CD4-positive, alpha-beta T cell (primary cell): ENCODE results near the gene VAT1L. TPM values are rescaled to one million over a fixed set of nuclear protein-coding genes. Genes with fewer than 3 reads are reported as not detected.

Source experiments
- ATAC-seq: fragments of 200-7000 bp; cut with Tn5 transposase; one replicate; pipeline ENCODE4 v1.10.0; 2022; ENCODE audit warnings: mild to moderate bottlenecking; ENCODE audit not compliant: poor library complexity
- CTCF ChIA-PET: fragments of 350-600 bp; sonication (Branson Sonifier 250); formaldehyde crosslinking; loops from one replicate; lab custom pipeline; 2021; ENCODE audit warnings: antibody characterized with exemption, inconsistent platforms; lab: Charles Lee
- POLR2A ChIA-PET: fragments of 350-600 bp; sonication (Branson Sonifier 250); formaldehyde crosslinking; loops from one replicate; lab custom pipeline; 2021; ENCODE audit warnings: antibody characterized with exemption, inconsistent platforms; lab: Charles Lee
- DNase-seq, 14 experiments: peaks; one replicate each; pipeline ENCODE4 v3.0.0-alpha.2; 2013 to 2020; ENCODE audit warnings: mixed read lengths in 2 of 14
- H3K27ac ChIP-seq, 2 donors: one replicate each; pipeline versions ENCODE4 v1.5.1 to v1.7.0; 2013; ENCODE audit warnings: low read length in 2 of 2, low read depth in 1 of 2, mild to moderate bottlenecking in 1 of 2
- H3K27me3 ChIP-seq, 2 experiments: 1 replicate in 1 of 2; 2 replicates in 1 of 2; pipeline versions ENCODE4 v1.6.1 to v1.7.0; 2013; ENCODE audit warnings: low read length in 2 of 2, control low read depth in 1 of 2, mild to moderate bottlenecking in 1 of 2, moderate library complexity in 1 of 2; ENCODE audit not compliant: insufficient read depth in 2 of 2, control insufficient read depth in 1 of 2
- H3K36me3 ChIP-seq: one replicate; pipeline ENCODE4 v1.6.1; 2013; ENCODE audit warnings: low read length, control low read depth; ENCODE audit not compliant: insufficient read depth
- H3K4me1 ChIP-seq: one replicate; pipeline ENCODE4 v1.6.1; 2013; ENCODE audit warnings: low read length, control low read depth; ENCODE audit not compliant: insufficient read depth
- H3K4me3 ChIP-seq: one replicate; pipeline ENCODE4 v1.5.1; 2013; ENCODE audit warnings: mild to moderate bottlenecking, low read length, moderate library complexity
- H3K9me3 ChIP-seq, 2 experiments: 1 replicate in 1 of 2; 2 replicates in 1 of 2; pipeline versions ENCODE4 v1.6.1 to v1.7.0; 2013; ENCODE audit warnings: low read length in 2 of 2, mild to moderate bottlenecking in 2 of 2, control low read depth in 1 of 2, moderate library complexity in 1 of 2; ENCODE audit not compliant: control insufficient read depth in 1 of 2, insufficient read depth in 1 of 2
- H3K27ac Mint-ChIP-seq: one replicate; pipeline ENCODE4 v1.8.0; 2020; ENCODE audit warnings: mixed read lengths
- H3K27me3 Mint-ChIP-seq: one replicate; pipeline ENCODE4 v1.8.0; 2021; ENCODE audit warnings: mixed read lengths
- H3K36me3 Mint-ChIP-seq: one replicate; pipeline ENCODE4 v1.8.0; 2021; ENCODE audit warnings: low read depth, mixed read lengths
- H3K4me1 Mint-ChIP-seq: one replicate; pipeline ENCODE4 v1.8.0; 2021; ENCODE audit warnings: low read depth, mixed read lengths
- H3K4me3 Mint-ChIP-seq: one replicate; pipeline ENCODE4 v1.8.0; 2020; ENCODE audit warnings: mild to moderate bottlenecking, mixed read lengths
- H3K9me3 Mint-ChIP-seq: one replicate; pipeline ENCODE4 v1.8.0; 2020; ENCODE audit warnings: mixed read lengths
- CTCF ChIP-seq: fragments of 200-600 bp; IDR thresholded peaks from one replicate; pipeline ENCODE4 v1.8.0; 2022; ENCODE audit warnings: antibody characterized with exemption, mild to moderate bottlenecking
- intact Hi-C, 2 experiments: fragments of 100-400 bp; cut with DNase I in 1 of 2; cut with micrococcal nuclease in 1 of 2; formaldehyde crosslinking; loops; one replicate each; pipeline versions ENCODE4 v1.15.1 to v1.9.0; 2023 to 2025; cut with DNase I, micrococcal nuclease
- total RNA-seq, 174 experiments: library from RNA in 2 of 174; stranded (reverse) in 2 of 174; gene quantifications; one replicate each; pipeline ENCODE4 v1.2.3 and lab custom pipeline; 2021 to 2026

Gene VAT1L
- total RNA-seq, 2 experiments from 2014 or later, result not detected

GRCh38 chr16:77849646-77850258 is 61.4 kb downstream of the VAT1L start:
- Mint-ChIP-seq H3K9me3 (no peaks in the 10 kb centered on the region), H3K4me3 (no peak overlapping the region), H3K4me1 (no peaks in the 10 kb centered on the region), H3K36me3 (no peaks in the 10 kb centered on the region), H3K27ac (no peak overlapping the region), H3K27me3 (peaks cover 29% of the 10 kb centered on the region)
- Histone ChIP-seq H3K4me3 (no peak overlapping the region), H3K27me3 (peaks cover 0 to 3% of the 10 kb centered on the region in 2 experiments), H3K27ac (no peak overlapping the region), H3K9me3 (no peaks in the 10 kb centered on the region), H3K36me3 (no peaks in the 10 kb centered on the region), H3K4me1 (no peaks in the 10 kb centered on the region)
- intact Hi-C loops, result no loop called here
- no peak for TF ChIP-seq CTCF
- DNase-seq, result no peak
- ATAC-seq, result no peak
- ChIA-PET CTCF (no interaction called here), POLR2A (no interaction called here)

GRCh38 chr16:77850636-77851333 is 62.4 kb downstream of the VAT1L start:
- DNase-seq (no peak), ATAC-seq (no peak)
- Histone ChIP-seq H3K36me3 (no peaks in the 10 kb centered on the region), H3K4me1 (no peaks in the 10 kb centered on the region), H3K9me3 (no peaks in the 10 kb centered on the region), H3K27me3 (peaks cover 0 to 3% of the 10 kb centered on the region in 2 experiments), H3K4me3 (no peak overlapping the region), H3K27ac (no peak overlapping the region)
- Mint-ChIP-seq H3K27me3 (peaks cover 23% of the 10 kb centered on the region), H3K4me1 (no peaks in the 10 kb centered on the region), H3K36me3 (no peaks in the 10 kb centered on the region), H3K4me3 (no peak overlapping the region), H3K9me3 (no peaks in the 10 kb centered on the region), H3K27ac (no peak overlapping the region)
- ChIA-PET CTCF (no interaction called here), POLR2A (no interaction called here)
- no peak for TF ChIP-seq CTCF
- intact Hi-C loops, result no loop called here

GRCh38 chr16:77853161-77853560 is 64.8 kb downstream of the VAT1L start:
- H3K27me3 ChIP-seq, result peaks cover 0 to 2% of the 10 kb centered on the region in 2 experiments
- no peaks in the 10 kb centered on the region for H3K9me3 Mint-ChIP-seq
- peaks cover 33% of the 10 kb centered on the region for H3K27me3 Mint-ChIP-seq
- H3K27ac Mint-ChIP-seq, result no peak overlapping the region
- H3K27ac ChIP-seq, result no peak overlapping the region
- ATAC-seq, result no peak
- H3K9me3 ChIP-seq, result peaks cover 0 to 3% of the 10 kb centered on the region in 2 experiments
- intact Hi-C loops, result no loop called here
- POLR2A ChIA-PET, result no interaction called here
- no peaks in the 10 kb centered on the region for H3K36me3 Mint-ChIP-seq
- no peaks in the 10 kb centered on the region for H3K4me1 ChIP-seq
- H3K4me1 Mint-ChIP-seq, result no peaks in the 10 kb centered on the region
- no peak overlapping the region for H3K4me3 Mint-ChIP-seq
- H3K4me3 ChIP-seq, result no peak overlapping the region
- CTCF ChIA-PET, result no interaction called here
- no peaks in the 10 kb centered on the region for H3K36me3 ChIP-seq
- TF ChIP-seq CTCF, result no peak
- DNase-seq, result no peak
